Measurements from ENCODE around the gene OR6C68.
"Not testable (repeated sequence)": the region's sequence is repeated elsewhere in the genome, so short reads cannot be mapped to it uniquely, and the experiment has no call there.

OR6C68 gene

DNA sequence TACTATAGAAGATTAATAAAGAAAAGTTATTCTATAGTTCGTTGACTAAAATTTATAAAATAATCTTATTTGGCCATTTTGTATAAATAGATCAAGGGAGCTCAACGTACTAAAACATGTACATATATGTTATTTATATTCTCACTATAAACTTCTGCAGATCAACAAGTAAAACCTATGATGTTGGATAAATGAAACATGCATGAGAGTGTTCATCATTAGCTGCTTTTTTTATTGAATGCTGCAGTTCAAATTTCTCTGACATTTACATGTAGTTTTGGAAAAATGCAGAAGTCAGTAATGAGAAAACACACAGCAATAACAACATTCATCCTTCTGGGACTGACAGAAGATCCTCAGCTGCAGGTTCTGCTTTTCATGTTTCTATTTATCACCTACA lies at the start of gene OR6C68:
Gene OR6C68, plus strand, starts transcription at position 301 of the 400 bp plus-strand sequence. Its CDS starts 0 bp downstream, at position 301.
- no peak for DNase-seq (ENCODE audit: low read depth in 2 of 2)

DNA sequence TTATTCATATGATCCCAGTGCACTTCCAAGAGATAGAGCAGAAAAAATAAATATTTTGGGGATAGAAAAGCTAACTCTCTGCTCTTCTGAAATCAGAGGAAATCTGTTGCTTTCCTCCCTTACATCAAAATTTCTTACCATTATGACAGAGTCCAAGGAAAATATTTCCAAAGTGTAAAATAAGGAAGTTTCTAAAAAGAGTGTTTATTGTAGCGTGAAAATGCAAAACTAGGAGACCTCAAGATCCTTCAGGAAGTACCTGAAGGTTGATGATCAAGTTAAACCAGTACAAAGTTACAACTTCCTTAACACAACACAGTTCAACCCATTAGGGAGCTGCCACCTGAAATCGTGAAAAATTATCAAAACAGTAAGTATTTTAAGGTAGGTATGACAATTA lies 48.4 kb upstream of the OR6C68 start, which contains the start of gene OR6C2:
Gene OR6C2, plus strand, starts transcription at position 301 of the 400 bp plus-strand sequence. CDS start 8,138 bp downstream, outside the sequence.
- no peak for DNase-seq (ENCODE audit: low read depth in 2 of 2)

DNA sequence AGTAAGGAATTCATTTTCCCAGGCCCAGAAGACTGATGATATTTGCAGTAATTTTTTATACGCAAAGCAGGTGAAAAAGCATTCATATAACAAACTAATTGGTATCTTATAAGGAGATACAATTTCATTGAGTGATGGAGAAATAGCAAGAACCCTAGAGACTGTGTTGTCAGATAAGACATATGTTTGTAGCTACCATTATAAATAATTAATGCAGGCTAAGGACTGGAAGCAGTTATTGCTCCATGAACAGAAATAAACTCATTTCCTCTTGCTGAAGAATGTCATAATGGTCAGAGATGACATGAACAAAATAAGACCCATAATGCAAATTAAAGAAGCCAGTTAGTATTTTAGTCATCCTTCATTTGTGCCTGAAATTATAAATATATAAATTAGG lies 46.8 kb upstream of the OR6C68 start:
- no peak for DNase-seq (ENCODE audit: low read depth in 2 of 2)

DNA sequence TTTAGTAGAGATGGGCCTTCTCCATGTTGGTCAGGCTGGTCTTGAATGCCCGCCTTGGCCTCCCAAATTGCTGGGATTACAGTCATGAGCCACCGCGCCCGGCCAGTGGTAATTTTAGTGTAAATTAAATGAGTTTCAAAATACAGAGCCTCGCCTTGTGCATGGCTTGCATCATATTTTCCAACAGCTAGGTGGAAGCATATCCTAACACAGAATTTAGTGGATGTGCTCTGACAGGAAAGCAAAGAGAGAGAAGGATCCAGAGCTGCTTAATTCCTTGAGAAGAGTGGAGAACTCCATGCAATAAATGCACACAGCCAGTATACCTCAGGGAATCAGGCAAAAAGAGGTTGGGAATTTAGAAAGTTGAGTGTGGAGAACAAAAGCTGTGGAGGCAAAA lies 45.9 kb upstream of the OR6C68 start:
- no peak for DNase-seq (ENCODE audit: low read depth in 2 of 2)

DNA sequence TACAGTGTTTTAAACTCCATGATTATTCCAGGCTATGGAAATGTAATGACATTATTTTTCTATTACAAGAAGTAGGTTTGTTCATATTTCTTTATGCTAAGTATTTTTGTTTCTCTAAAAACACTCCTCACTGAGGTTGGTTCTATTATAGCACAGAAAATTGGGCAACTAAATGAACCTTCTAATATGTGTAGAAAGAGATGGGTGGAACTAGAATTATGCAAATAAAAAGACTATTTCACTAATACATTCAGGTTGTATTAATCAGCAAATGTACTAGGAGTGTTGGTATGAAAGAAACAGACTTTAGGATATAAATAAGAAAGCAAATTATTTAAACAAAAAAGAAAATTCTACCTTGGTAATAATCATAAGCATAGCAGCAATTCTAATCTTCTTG lies 43.4 kb upstream of the OR6C68 start:
- DNase-seq (ENCODE audit: low read depth in 2 of 2), result no peak

DNA sequence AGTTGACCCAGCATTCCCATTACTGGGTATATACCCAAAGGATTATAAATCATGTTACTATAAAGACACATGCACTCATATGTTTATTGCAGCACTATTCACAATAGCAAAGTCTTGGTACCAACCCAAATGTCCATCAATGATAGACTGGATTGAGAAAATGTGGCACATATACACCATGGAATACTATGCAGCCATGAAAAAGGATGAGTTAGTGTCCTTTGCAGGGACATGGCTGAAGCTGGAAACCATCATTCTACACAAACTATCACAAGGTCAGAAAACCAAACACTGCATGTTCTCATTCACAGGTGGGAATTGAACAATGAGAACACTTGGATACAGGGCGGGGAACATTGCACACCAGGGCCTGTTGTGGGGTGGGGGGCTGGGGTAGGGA lies 27.3 kb upstream of the OR6C68 start:
- not testable (repeated sequence) for DNase-seq (ENCODE audit: low read depth in 2 of 2)

DNA sequence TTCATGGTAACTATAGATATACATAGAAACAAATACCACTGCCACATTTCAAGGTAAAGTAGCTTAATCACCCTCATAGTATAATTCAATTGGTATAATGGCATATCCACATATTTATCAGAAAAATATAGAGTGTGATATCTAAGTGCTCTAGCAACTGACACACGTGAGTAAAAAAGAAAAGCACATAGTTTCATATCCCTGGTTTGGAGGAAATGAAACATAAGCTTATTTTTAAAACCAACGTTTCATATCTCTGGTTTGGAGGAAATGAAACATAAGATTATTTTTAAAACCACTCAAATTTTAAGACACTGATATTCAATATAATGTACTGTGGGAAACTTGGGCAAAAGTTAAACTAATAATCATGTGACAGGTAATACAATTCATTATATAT lies 24.3 kb upstream of the OR6C68 start:
- no peak for DNase-seq (ENCODE audit: low read depth in 2 of 2)

DNA sequence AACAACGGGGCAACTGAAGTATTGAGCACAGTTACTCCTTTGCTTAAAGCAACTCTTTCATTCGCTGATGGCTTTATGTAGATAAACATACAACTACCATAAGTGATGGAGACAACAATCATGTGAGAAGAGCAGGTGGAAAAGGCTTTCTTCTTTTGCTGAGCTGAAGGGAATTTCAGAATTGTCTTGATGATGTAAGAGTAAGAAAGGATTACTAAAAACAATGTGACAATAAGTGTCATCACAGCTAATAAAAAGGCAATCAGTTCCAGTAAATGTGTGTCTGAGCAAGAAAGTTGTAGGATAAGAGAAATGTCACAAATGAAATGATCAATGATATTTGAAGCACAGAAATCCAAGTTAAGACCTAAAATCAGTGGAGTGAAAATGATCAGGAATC lies 22.9 kb upstream of the OR6C68 start:
- no peak for DNase-seq (ENCODE audit: low read depth in 2 of 2)

DNA sequence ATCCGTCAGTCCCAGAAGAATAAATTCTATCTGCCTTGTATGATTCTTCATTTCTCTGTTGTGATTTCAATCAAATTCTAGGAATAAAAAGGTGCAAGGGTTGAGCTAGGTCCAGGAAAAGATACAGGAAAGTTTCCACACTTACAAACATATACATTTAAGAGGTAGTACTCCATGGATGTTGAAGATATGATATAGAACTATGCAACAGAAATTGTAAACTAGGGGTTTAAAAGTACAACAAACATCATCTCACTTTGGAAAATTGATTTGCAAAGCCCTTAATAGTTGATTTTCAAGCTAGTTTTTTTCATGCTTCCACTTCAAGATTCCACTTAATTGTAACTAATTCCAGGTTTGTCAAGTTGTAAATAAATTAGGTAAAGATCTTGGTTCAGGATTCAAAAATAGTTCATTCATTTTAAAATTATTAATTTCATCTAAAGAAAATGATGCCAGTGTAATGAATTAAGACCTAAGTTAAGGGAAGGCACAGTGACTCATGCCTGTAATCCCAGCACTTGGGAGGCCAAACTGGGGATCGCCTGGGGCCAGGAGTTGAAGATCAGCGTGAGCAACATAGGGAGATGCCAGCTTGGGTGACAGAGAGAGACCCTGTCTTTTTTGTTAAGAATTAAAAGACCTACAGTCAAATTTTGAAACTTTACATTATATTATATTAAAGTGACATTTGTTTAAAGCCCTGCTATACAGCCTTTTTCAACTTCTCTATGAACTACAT lies 21.9 kb upstream of the OR6C68 start, which contains the start of gene OR6C70:
Gene OR6C70, minus strand, starts transcription at position 51 of the 742 bp plus-strand sequence. Its CDS starts 0 bp downstream, at position 51.
- no peak for DNase-seq (ENCODE audit: low read depth in 2 of 2)

DNA sequence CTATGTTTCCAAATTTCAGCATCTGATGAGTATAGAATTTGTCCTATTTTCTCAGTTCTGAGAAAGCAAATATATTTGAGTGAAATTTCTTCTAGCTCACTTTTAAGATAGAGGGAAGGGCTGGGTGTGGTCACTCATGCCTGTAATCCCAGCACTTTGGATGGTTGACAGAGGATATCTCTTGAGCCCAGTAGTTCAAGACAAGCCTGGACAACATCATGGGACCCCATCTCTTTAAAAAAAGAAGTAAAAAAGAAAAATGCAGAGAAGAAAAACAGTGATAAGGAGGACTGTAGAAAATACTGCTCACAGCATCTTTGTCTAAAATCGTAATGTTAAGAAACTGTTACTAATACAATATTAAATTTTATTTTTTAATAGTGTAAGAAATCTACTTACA lies 19.9 kb upstream of the OR6C68 start:
- DNase-seq (ENCODE audit: low read depth in 2 of 2), result no peak

DNA sequence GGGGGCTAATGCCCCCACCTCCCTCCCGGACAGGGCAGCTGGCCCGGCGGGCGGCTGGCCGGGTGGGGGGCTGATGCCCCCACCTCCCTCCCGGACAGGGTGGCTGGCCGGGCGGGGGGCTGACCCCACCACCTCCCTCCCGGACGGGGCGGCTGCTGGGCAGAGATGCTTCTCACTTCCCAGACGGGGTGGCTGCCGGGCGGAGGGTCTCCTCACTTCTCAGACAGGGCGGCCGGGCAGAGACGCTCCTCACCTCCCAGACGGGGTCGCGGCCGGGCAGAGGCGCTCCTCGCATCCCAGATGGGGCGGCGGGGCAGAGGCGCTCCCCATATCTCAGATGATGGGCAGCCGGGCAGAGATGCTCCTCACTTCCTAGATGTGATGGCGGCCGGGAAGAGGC lies 13.0 kb upstream of the OR6C68 start:
- DNase-seq (ENCODE audit: low read depth in 2 of 2), result not testable (repeated sequence)

DNA sequence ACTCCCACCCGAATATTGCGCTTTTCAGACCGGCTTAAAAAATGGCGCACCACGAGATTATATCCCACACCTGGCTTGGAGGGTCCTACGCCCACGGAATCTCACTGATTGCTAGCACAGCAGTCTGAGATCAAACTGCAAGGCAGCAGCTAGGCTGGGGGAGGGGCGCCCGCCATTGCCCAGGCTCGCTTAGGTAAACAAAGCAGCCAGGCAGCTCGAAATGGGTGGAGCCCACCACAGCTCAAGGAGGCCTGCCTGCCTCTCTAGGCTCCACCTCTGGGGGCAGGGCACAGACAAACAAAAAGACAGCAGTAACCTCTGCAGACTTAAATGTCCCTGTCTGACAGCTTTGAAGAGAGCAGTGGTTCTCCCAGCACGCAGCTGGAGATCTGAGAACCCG lies 7.9 kb upstream of the OR6C68 start:
- DNase-seq (ENCODE audit: low read depth in 2 of 2), result not testable (repeated sequence)

DNA sequence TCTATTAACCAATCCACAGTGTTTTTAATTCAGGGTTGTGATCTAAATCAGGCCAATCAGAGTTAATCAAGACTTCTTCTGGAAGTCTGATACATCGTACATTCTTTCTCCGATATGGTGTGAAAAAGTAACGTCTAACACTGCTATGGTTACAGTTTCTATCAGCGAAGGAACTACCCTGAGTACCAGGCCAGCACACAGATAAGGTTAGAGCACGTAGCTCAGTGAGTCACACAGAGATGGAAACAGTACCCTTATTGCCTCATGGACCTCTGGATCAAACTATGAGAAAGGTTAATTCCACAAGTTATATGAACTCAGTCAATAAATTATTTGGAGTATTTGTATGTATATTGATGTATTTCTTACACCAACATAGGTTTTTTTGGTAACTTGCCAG lies 3.3 kb downstream of the OR6C68 start:
- no peak for DNase-seq (ENCODE audit: low read depth in 2 of 2)

DNA sequence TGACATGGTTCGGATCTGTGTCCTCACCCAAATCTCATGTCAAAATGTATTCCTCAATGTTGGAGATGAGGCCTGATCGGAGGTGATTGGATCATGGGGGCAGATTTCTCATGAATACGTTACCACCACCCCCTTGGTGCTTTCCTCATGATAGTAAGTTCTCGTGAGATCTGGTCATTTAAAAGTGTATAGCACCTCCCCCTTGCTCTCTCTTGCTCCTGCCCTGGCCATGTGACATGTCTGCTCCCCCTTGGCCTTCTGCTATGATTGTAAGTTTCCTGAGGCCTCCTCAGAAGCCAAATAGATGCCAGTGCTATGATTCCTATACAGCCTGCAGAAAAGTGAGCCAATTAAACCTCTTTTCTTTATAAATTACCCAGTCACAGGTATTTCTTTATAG lies 7.1 kb downstream of the OR6C68 start:
- DNase-seq (ENCODE audit: low read depth in 2 of 2), result no peak

DNA sequence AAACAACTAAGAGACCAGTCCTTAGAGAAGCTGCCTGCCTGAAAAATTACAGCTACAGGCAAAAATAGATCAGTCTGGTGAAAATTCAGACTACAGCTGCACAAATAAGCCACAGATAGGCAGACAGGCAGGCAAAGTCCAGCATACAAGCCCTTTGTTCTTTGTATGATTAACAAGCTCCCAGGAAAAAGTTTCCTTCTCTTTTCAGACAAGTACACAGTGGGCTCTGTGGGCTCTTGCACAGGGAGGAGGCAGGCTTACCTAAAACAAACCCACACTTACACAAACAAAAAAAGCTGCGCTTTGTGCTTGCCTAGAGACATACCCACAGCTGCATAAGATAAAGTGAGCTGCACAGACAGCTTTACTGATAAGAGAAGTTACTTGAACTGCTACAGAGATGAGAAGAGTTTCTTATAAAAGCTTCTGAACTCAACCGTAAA lies 7.7 kb downstream of the OR6C68 start:
- DNase-seq (ENCODE audit: low read depth in 2 of 2), result no peak

DNA sequence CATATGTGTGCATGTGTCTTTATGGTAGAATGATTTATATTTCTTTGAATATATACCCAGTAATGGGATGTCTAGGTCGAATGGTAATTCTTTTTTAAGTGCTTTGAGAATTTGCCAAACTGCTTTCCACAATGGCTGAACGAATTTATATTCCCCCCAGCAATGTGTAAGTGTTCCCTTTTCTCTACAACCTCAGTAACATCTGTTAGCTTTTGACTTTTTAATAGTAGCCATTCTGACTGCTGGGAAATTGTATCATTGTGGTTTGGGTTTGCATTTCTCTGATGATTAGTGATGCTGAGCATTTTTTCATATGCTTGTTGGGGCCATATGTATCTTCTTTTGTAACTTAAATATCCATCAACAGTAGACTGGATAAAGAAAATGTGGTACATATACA lies 9.4 kb downstream of the OR6C68 start:
- no peak for DNase-seq (ENCODE audit: low read depth in 2 of 2)

DNA sequence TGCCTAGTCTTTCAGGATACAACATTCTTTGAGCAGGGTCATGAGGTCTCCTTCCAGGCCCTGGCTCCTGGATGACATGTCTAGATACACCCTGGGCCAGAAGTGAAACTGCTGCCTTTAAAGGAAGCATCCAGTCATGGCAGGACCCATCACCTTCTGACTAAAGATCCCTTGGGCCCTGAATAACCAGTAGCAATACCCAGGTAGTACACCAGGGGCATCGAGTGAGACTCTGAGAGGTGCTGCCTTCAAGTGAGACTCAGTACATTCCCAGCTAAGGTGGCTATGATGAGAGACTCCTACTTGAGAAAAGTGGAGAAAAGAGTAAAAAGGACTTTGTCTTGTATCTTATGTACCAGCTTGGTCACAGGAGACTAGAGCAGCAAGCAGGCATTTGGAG lies 23.5 kb downstream of the OR6C68 start:
- DNase-seq (ENCODE audit: low read depth in 2 of 2), result no peak

DNA sequence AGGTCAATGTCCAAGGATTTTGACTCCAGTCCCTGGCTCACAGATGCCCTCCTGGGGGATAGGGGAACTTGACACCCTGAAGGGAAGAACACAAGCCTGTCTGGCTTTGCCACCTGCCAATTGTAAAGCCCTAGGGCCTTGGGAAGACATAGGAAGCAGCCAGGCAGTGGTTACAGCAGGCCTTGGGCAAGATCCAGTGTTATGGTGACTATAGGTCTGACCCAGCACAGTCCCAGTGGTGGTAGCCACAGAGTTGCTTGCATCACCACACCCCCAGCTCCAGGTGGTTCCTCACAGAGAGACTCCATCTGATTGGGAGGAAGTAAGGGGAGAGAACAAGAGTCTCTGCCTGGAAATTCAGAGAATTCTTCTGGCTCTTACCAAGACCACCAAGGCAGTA lies 24.2 kb downstream of the OR6C68 start:
- no peak for DNase-seq (ENCODE audit: low read depth in 2 of 2)

All from fibroblast of skin of left biceps (primary cell).